Measurements from ENCODE around the gene ABR.

- no peak for TF ChIP-seq POLR2AphosphoS5 (IDR thresholded peaks at IDR 0.05; ENCODE audit: low read depth, low read length)
- no peak for TF ChIP-seq TAF1 (IDR thresholded peaks at IDR 0.05; ENCODE audit: low read depth, low read length)
- no peak for TF ChIP-seq POU2F2 (IDR thresholded peaks at IDR 0.05; ENCODE audit: low read depth, low read length)
Observed at GRCh38 chr17:988561-988960, 191.2 kb downstream of the ABR start.

Data from GM12891 (cell line).